NCI-H2196 (cell line): ENCODE measurements around the gene MTG1.
"Not testable (repeated sequence)": the region's sequence is repeated elsewhere in the genome, so short reads cannot be mapped to it uniquely, and the experiment has no call there.

Source experiments
- DNase-seq: peaks from one replicate; lab custom pipeline; 2025; ENCODE audit not compliant: unreplicated experiment; lab: John Stamatoyannopoulos, UW

Gene MTG1

DNA sequence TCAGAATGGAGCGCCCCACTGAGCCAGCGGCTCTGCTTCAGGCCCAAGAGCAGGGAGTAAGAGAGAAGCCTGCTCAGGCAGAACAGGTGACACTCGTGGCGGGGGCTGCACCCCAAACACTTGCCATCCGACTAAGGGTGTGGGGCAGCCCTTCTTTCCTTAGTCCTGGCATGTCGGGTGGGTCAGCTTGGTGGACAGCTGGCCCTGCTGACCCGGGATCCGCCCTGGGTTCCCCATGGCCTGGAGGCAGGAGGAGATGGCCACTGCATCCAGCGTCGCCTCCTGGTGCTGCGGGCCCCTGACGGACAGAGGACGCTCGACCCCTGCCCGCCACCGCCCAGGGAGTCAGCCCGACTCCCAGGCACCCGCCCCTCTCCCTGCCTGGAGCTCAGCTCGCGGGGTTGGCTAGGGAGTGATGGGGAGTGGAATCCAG, 16.1 kb upstream of the MTG1 start:
- no peak for DNase-seq

DNA sequence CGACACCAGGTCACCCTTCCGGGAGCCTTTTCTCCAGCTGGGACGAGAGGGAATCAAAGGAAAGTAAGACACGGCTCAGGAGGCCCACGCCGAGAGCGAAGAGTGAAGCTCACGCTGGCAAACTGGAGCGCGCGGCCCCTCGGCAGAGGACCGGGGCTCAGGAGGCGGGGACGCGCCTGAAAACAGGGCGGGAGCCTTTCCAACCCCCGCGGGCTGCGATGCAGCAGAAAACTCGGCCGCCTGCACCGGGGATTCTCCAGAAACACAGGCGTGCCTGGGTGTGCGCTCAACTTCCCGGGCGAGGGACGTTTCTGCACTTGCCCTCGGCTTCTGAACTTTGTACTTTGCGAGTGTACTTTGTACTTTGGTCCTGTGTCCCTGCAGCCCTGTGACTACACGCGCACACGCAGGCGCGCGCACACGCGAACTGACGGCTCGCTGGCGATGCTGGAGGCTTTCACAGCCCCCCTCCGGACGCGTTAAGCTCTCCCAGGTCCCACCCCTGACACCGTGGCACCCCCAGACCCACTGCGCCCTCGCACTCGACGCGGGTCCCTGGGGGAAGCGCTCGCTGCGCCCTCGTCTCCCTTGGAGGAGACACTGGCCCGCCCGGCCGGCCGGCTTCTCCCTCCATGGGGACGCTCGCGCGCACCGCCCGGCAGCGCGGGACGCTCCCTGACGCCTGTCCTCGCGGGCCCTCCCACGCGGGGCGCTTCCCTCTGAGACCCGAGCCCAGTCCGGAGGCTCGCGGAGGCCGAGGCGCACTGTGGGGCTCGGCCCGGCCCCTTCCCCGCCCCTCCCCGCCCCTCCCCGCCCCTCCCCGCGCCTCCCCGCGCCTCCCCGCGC, 15.5 kb upstream of the MTG1 start:
- DNase-seq = peak; percentile 17

DNA sequence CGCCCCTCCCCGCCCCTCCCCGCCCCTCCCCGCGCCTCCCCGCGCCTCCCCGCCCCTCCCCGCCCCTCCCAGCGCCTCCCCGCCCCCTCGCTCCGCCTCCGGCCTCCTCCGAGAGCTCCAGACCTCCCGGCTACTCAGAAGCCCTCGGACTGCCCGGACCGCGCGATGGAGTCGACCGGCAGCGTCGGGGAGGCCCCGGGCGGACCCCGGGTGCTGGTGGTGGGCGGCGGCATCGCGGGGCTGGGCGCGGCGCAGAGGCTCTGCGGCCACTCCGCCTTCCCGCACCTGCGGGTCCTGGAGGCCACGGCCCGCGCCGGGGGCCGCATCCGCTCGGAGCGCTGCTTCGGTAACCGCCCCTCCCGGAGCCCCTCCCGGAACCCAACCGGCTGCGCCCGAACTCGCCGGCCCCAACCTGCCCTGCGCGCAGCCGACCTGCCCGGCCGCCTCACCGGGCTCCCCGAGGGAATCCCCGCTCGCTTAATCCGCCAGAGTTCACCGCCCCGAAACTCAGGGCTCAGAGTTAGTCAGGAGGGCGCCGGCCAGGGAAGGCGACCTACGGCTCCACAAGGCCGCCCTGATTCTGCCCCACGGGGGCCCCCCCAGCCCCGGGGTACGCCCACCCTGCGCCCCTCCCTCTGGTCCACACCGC, 14.7 kb upstream of the MTG1 start, which contains the start of gene PAOX:
Gene PAOX (plus strand): TSS at position 111 of the 649 bp plus-strand sequence. CDS start 55 bp downstream, at position 166.
- DNase-seq = peak; percentile 32

DNA sequence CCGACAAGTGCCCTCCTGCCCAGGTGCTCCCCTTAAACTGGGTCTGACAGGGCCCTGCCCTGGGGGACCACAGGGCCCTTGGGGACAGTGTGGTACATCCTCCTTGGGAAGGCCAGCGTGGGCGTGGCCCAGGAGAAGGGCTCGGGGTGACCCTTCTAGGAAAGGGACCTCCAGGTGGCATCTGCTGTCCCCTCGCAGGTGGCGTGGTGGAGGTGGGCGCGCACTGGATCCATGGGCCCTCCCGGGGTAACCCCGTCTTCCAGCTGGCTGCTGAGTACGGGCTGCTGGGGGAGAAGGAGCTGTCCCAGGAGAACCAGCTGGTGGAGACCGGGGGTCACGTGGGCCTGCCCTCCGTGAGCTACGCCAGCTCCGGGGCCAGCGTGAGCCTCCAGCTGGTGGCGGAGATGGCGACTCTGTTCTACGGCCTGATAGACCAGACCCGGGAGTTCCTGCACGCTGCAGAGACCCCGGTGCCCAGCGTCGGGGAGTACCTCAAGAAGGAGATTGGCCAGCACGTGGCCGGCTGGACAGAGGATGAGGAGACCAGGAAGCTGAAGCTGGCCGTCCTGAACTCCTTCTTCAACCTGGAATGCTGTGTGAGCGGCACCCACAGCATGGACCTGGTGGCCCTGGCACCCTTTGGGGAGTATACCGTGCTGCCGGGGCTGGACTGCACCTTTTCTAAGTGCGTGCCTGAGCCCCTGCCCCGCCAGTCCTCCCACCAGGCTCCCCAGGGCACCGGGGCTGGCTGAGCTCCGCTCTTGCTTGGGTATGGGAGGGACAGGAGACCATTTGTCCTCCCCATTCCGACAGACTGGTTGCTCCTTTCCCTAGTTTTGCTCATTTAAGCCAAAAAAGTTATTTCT, 13.9 kb upstream of the MTG1 start:
- no peak for DNase-seq

DNA sequence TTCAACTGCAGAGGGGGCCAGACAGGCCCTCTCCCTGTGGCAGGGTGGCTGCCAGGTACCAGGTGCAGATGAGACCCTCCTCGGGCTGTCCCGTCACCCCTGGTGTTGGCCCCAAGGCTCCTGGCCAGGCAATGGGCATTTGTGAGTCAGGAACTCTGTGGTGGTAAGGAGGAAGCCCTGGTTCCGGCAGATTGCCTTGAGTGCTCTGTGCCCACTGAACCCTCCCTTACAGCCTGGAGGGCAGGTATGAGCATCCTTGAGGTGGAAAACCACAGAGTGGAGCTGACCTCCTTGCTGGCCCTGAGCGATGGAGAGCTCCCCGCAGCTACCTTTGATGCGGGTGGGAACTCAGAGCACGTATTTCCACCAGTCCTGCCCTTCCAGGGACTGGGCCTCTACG, 12.9 kb upstream of the MTG1 start:
- no peak for DNase-seq

DNA sequence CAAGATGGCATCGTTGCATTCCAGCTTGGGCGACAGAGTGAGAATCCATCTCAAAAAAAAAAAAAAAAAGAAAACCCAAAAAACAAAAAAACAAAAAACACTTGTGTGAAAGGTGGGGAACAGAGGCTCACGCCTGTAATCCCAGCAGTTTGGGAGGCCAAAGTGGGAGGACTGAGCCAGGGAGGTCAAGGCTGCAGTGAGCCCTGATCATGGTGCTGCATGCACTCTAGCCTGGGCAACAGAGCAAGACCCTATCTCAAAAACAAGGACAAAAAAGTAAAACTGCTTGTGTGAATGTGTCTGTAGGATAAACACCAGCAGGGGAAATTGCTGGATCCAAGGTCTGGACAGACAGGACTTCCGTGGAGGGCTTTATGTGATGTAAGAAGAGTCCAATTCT, 10.4 kb upstream of the MTG1 start:
- DNase-seq = no peak

DNA sequence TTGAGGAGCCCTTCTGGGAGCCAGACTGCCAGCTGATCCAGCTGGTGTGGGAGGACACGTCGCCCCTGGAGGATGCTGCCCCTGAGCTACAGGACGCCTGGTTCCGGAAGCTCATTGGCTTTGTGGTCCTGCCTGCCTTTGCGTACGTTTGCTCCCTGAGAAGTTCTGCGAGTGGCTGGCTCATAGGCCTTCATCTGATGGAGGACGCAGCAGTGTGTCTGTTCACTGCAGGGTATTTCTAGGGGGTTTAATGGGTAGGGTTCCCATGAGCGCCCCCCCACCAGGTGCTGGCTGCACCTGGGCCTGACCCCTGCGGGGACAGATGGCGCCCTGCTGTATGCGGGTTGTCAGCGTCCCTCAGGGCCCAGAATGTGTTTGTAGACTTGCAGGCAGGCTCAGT, 9.9 kb upstream of the MTG1 start:
- no peak for DNase-seq

DNA sequence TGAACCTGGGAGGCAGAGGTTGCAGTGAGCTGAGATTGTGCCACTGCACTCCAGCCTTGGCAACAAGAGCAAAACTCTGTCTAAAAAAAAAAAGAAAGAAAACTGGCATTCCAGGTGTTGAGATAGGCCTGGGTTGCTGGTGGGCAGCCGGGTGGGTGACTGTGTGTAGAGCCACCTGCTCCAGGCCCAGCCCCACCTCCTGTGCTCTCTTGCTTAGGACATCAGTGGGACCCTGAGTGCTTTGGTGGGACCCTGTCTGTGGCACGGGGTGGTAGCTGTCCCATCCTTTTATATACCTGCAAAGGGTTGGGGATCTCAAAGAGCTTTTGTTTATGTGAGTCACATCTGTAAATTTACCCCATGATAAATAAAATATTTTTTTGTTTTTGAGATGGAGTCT, 8.7 kb upstream of the MTG1 start:
- DNase-seq = no peak

DNA sequence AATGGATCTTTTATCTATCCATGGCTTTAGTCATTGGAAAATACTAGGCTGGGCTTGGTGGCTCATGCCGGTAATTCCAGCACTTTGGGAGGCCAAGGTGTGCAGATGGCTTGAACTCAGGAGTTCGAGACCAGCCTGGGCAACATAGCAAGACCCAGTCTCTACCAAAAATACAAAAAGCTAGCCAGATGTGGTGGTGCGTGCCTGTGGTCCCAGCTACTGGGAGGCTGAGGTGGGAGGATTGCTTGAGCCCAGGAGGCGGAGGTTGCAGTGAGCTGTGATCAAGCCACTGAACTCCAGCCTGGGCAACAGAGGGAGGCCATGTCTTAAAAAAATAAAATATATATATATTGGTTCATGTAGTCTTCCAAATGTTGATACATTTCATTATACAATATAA, 7.0 kb upstream of the MTG1 start:
- not testable (repeated sequence) for DNase-seq

DNA sequence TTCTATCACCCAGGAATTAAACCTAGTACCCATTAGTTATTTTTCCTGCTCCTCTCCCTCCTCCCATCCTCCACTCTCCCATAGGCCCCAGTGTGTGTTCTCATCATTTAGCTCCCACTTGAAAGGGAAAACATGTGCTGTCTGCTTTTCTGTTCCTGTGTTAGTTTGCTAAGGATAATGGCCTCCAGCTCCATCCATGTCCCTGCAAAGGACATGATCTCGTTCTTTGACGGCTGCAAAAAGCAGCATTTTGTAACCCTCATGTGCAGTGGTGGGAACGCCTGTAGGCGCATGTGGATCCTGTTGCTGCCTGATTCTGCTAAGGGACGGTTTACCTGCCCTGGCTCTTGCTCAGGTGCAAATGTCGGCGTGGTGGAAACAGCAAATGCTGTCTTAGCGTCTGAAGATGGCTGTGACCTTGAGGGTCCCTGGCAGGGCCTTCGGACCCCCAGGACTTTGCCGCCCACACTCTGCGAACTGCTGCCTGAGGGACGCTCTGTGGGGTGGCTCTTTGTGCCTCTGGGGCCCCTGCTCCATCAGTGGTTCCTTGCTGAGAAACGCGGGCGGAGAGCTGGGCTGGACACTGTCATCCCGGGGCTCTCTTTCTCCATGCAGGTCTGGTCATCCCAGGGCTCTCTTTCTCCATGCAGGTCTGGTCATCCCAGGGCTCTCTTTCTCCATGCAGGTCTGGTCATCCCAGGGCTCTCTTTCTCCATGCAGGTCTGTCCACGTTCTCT, 5.6 kb upstream of the MTG1 start:
- DNase-seq = no peak

DNA sequence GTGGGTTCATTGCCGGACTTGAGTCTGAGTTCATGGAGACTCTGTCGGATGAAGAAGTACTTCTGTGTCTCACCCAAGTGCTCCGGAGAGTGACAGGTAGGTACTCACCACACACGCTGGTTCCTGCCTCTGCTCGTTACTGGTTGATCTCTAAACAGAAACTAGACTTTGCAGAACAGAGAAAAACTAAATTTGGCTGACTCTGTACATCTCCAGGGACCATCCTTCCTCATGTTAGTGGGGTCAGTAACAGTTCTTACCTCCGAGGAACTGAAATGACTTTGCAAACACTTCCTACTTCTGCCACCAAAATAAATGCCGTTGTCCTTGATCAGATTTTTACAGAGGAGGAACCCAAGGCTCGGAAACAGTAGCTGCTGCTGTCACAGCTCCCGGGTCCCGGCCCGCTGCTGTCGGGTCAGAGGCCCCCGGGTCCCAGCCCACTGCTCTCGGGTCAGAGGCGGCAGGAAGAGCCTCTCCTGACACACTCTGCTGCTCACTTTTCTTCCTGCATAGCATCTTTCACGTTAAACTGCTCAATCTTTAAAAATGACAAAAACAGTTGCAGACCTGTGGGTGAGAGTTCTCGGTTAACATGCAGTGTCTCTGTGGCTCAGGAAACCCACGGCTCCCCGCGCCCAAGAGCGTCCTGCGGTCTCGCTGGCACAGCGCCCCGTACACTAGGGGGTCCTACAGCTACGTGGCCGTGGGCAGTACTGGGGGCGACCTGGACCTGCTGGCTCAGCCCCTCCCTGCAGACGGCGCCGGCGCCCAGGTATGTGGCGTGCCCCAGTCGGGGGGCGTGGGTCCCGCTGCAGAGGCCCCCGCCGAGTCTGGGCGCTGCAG, 4.8 kb upstream of the MTG1 start:
- DNase-seq = no peak

DNA sequence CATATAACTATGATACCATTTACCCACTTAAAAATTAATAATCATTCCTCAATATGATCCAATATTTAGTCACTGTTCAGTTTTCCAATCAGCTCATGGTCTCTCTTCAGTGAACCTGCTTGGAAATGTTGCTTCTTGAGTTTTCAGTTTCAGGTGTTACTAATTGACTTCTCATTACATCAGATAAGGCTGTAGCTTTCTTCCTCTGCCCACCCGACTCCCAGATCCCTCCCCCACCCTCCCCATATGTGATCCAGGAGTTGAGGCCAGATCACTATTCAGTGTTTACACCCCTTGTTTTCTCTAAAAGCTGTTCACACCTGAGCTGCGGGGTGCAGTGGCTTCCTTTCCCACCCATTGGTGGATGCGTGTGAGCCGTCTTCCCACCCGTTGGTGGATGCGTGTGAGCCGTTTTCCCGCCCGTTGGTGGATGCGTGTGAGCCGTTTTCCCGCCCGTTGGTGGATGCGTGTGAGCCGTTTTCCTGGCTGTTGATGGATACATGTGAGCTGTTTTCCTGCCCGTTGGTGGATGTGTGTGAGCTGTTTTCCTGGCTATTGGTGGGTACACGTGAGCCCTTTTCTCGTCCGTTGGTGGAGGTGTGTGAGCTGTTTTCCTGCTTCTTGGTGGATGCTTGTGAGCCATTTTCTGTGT, 3.2 kb upstream of the MTG1 start:
- DNase-seq = no peak

DNA sequence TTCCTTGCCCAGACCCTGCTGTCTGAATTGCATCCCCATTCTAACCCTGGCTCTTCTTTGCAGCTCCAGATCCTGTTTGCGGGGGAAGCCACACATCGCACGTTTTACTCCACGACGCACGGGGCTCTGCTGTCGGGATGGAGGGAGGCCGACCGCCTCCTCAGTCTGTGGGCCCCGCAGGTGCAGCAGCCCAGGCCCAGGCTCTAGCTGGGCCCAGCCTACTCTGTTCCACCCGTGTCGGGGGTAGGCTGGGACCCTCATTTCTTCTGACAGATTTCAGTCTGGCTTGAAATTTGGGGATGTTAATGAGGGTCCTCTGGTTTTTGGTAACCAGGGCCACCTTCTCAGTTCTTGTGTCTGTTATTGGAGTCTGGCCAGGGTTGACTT, 2.7 kb upstream of the MTG1 start:
- no peak for DNase-seq

DNA sequence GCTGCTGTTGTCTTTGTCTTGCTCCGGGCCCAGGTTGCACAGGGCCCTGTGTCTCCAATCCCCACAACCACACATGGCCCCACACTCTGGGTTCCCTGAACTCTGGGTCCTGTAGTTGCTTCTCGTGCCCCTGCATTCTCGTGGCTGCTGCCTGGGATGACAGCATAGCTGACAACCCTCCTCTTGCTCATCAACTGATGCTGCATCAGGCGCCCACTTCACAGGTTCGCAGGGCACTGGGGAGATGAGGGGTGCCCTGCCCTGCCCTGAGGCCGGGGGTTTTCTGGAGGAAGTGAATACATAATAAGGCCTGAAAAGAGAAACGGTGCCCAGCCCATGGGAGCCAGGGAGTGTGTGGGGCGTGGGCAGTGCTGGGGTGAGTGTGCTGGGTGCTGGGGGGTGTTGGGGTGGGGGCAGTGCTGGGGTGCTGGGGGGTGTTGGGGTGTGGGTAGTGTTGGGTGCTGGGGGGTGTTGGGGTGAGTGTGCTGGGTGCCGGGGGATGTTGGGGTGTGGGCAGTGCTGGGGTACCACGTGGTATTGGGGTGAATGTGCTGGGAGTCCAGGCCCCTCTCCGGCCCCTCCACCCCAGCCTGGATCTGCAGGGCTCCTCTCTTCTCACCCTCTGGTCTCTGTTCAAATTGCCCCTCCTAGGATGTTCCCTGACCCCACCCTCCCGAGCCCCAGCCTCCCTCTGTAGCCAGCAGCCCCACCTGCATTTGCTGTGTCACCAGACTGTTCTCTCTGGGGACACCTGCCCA, 2.0 kb upstream of the MTG1 start:
- no peak for DNase-seq

DNA sequence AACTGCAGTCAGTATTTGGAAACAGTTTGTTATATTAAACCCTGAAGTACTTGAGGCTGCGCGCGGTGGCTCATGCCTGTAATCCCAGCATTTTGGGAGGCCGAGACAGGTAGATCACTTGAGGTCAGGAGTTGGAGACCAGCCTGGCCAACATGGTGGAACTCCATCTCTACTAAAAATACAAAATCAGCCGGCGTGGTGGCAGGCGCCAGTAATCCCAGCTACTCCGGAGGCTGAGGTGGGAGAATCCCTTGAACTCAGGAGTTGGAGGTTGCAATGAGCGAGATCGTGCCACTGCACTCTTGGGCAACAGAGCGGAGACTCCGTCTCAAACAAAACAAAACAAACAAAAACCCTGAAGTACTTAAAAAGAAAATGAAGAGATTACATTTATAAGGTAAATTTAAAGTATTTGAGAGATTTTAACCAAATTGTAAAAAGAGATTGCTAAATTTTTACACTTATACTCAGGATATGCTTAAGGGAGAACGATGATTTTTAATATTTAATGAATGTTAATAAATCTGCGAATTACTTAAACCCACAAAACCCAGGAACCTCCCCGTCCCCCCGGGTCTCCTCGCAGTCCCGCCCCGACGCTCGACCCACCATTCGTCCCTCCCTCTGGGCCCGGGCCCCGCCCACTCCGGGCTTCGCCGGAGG, 425 bp upstream of the MTG1 start:
- no peak for DNase-seq

DNA sequence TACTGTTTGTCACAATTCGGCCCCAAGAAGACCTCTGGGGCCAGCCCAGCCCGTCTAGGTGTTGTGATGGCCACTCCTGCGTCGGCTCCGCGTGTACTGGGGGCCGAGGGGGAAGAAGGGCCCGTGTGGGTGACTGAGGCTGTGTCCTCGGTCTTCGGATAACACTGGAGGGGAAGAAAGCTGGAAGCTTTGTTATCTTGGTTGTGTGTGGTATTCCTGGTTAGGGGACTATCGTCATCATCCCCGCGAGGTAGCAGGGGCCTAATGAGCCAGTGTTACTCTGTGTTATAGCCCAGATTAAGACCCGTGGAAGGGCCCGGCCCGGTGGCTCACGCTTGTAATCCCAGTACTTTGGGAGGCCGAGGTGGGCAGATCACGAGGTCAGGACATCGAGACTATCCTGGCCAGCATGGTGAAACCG, 854 bp downstream of the MTG1 start:
- no peak for DNase-seq

DNA sequence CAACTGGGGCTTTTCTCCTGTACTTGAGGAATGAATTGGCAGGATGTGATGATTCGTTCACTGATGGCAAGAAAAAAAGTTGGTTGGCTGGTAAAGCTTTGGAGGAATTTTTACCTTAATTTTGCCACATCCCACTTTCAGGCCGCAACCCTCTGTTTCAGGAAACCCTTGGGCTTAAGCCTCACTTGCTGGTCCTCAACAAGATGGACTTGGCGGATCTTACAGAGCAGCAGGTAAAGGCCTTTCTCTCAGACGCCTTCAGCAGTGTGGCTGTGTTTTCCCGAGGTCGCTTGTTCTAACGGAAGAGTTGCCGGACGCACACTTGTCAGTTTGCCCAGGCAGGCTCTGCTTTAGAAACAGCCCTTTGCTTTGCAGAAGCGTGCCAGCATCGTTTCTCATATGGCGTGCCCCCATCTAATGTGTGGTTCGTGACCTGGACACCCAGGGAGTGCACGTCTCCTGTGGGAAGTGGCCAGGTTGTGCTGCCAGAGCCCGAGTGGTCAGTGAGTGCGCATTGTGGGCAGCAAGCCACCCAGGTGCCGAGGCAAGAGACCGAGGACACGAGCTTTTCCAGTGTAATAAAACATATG, 2.2 kb downstream of the MTG1 start:
- no peak for DNase-seq

DNA sequence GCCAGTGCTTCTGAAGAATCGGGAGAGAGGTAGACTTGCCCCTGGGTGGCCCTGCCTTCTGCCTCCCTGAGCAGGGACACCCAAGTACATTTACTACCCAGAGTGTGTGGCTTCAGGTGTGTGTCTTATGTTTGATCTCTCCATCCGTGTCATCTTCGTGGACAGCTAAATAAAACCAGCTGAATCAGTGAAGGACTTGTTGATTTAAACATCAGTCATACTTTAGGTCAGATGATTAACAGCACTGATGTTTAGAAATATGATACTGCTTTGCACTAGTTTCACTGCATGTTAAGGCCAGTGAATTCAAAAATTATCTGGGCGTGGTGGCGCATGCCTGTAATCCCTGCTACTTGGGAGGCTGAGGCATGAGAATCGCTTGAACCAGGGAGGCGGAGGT, 4.0 kb downstream of the MTG1 start:
- DNase-seq = no peak
